HEK293T (cell line): Measurements from ENCODE around the gene ARHGEF10L.
A peak's percentile ranks its signal among the peaks of the same experiment; 100 is the strongest.

Source experiments
- CTCF ChIA-PET: fragments of 350-600 bp; formaldehyde crosslinking; extraction: SDS; loops from one replicate; lab custom pipeline; 2021; ENCODE audit warnings: antibody characterized with exemption, inconsistent platforms; lab: Yijun Ruan, JAX
- POLR2A ChIA-PET: fragments of 350-600 bp; formaldehyde crosslinking; extraction: SDS; loops from one replicate; lab custom pipeline; 2020; ENCODE audit warnings: antibody characterized with exemption, inconsistent platforms; lab: Yijun Ruan, JAX
- DNase-seq: peaks from one replicate; pipeline ENCODE4 v3.0.0; 2012; ENCODE audit warnings: mixed read lengths; ENCODE audit errors: extremely low spot score
- ARNT ChIP-seq: fragments of 450-650 bp; IDR thresholded peaks from 2 replicates; pipeline ENCODE4 v1.6.1; 2017; ENCODE audit warnings: mild to moderate bottlenecking
- BHLHE40 ChIP-seq: fragments of 450-650 bp; IDR thresholded peaks from 2 replicates; pipeline ENCODE4 v1.6.1; 2016; ENCODE audit warnings: mild to moderate bottlenecking, moderate library complexity, borderline replicate concordance
- CTBP1 ChIP-seq: fragments of 450-650 bp; IDR thresholded peaks from 2 replicates; pipeline ENCODE4 v1.6.1; 2016; ENCODE audit warnings: borderline replicate concordance
- ELF4 ChIP-seq: fragments of 450-650 bp; IDR thresholded peaks from 2 replicates; pipeline ENCODE4 v1.6.1; 2017; ENCODE audit warnings: antibody characterized with exemption
- FOXA1 ChIP-seq: fragments of 450-650 bp; IDR thresholded peaks from 2 replicates; pipeline ENCODE4 v1.6.1; 2016; ENCODE audit warnings: mild to moderate bottlenecking
- FOXK2 ChIP-seq: fragments of 450-650 bp; IDR thresholded peaks from 2 replicates; pipeline ENCODE4 v1.6.1; 2016; ENCODE audit warnings: mild to moderate bottlenecking
- FOXM1 ChIP-seq: fragments of 450-650 bp; IDR thresholded peaks from 2 replicates; pipeline ENCODE4 v1.6.1; 2017; ENCODE audit warnings: mild to moderate bottlenecking, borderline replicate concordance
- HDGF ChIP-seq: fragments of 450-650 bp; IDR thresholded peaks from 2 replicates; pipeline ENCODE4 v1.6.1; 2017; ENCODE audit warnings: antibody characterized with exemption, borderline replicate concordance
- L3MBTL2 ChIP-seq: fragments of 450-650 bp; conservative IDR thresholded peaks from 2 replicates; pipeline ENCODE4 v1.6.1; 2016; ENCODE audit warnings: mild to moderate bottlenecking
- LEF1 ChIP-seq: fragments of 450-650 bp; IDR thresholded peaks from 2 replicates; pipeline ENCODE4 v1.6.1; 2017; ENCODE audit warnings: mild to moderate bottlenecking, borderline replicate concordance
- NFRKB ChIP-seq: fragments of 450-650 bp; IDR thresholded peaks from 2 replicates; pipeline ENCODE4 v1.6.1; 2016; ENCODE audit warnings: mild to moderate bottlenecking, moderate library complexity
- SP1 ChIP-seq: fragments of 450-650 bp; IDR thresholded peaks from 2 replicates; pipeline ENCODE4 v1.6.1; 2017
- SUZ12 ChIP-seq: fragments of 450-650 bp; IDR thresholded peaks from 2 replicates; pipeline ENCODE4 v1.6.1; 2016; ENCODE audit warnings: mild to moderate bottlenecking
- TARDBP ChIP-seq: fragments of 450-650 bp; IDR thresholded peaks from 2 replicates; pipeline ENCODE4 v1.6.1; 2016
- ZNF384 ChIP-seq: fragments of 450-650 bp; IDR thresholded peaks from 2 replicates; pipeline ENCODE4 v1.6.1; 2016
- TF ChIP-seq, protein P1 (sequence below): fragments of 450-650 bp; IDR thresholded peaks from 2 replicates; pipeline ENCODE4 v1.6.1; 2016

ARHGEF10L gene

GRCh38 chr1:17629460-17629859, 90.0 kb downstream of the ARHGEF10L start:
- TF ChIP-seq FOXA1 (no peak), ELF4 (no peak), SUZ12 (no peak), FOXK2 (no peak), HDGF (no peak), NFRKB (no peak), ARNT (no peak), LEF1 (no peak), FOXM1 (no peak), ZNF384 (no peak), BHLHE40 (no peak), CTBP1 (no peak), SP1 (no peak), TARDBP (no peak), L3MBTL2 (no peak)
- TF ChIP-seq, protein P1, sequence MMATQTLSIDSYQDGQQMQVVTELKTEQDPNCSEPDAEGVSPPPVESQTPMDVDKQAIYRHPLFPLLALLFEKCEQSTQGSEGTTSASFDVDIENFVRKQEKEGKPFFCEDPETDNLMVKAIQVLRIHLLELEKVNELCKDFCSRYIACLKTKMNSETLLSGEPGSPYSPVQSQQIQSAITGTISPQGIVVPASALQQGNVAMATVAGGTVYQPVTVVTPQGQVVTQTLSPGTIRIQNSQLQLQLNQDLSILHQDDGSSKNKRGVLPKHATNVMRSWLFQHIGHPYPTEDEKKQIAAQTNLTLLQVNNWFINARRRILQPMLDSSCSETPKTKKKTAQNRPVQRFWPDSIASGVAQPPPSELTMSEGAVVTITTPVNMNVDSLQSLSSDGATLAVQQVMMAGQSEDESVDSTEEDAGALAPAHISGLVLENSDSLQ: no peak
- peak; percentile 51 for DNase-seq
- ChIA-PET POLR2A (no interaction called here), CTCF (interaction anchor here (1.0 kb wide), 1 partner anchor 17 kb away, joined by 4 read pairs; no protein-coding TSS in a partner anchor)

DNA sequence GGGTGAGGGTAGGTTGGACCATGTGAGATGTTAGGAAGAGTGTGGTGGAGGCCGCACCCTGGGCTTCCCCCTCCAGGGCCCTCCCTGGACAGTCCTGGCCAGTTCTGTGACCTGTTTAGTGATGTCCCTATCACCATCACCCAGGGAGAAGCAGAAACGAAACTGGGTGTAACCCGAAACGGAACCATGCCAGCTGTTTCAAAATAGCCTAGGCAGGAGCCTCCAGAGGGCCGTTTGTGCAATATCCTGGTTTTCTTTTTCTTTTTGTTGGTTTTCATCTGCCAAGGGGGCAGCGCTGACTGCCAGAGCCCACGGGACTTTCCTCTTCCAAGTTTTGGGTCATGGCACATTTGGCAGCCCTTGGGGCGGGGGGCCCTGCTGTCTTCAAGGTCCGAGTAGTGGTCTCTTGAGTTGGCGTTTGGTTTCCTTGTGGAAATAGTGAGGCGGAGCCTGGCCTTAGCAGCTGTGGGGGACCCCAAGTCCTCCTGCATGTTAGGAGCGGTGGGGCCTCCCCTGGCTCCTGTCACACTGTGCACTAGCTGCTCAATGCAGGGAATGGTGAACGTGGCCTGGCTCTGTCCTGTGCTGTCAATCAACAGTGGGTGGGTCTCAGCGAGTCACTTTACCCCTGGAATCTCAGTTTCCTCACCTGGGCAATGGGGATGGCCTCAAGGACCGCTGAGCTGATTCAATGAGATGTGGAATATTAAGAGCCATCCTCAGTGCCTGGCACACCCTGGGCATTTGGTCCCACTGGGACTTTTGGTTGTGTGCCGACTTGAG, 90.7 kb downstream of the ARHGEF10L start:
- no peak for TF ChIP-seq TARDBP
- TF ChIP-seq, protein P1: peak; percentile 54; the same call in 1 of the 2 replicates
- TF ChIP-seq HDGF: no peak
- TF ChIP-seq FOXA1: no peak
- no peak for TF ChIP-seq BHLHE40
- no peak for TF ChIP-seq L3MBTL2
- no peak for TF ChIP-seq FOXM1
- ChIA-PET CTCF (no interaction called here), POLR2A (no interaction called here)
- DNase-seq: no peak

DNA sequence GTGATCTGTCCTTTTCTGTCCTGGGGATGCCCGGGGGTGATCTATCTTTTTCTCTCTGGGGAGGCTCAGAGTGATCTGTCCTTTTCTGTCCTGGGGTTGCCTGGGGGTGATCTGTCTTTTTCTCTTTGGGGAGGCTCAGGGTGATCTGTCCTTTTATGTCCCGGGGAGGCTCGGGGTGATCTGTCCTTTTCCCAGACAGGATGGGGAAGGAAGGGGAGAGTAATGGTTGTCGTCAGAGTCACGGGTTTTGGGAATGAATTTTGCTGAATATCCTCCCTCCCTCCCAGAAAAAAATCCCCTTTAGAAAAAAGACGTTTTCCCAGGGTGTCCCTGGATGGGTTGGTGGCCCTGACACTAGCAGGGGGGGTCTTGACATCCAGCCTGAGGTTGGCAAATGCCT, 91.5 kb downstream of the ARHGEF10L start:
- ChIA-PET POLR2A (no interaction called here), CTCF (no interaction called here)
- TF ChIP-seq TARDBP (no peak), NFRKB (no peak), FOXM1 (no peak), CTBP1 (no peak), ELF4 (no peak), HDGF (no peak), LEF1 (no peak), FOXA1 (no peak), ZNF384 (no peak)
- TF ChIP-seq, protein P1: no peak
- DNase-seq: no peak

DNA sequence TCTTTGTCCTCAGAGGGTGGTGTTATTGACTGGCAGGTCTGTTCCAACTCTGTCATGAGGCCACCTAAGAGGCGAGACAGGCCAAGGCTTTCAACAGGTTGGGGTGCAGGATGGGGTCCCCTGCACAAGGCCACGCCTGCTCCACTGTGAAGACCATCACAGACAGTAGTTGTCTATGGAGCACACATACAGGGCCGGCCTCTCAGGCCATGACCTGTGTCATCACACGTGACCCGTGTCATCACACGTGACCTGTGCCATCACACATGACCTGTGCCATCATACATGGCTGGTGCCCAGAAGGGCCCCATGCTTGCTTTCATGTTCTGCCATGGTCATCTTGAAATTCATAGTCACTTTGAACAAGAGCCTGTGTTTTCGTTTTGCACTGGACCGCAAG, 91.9 kb downstream of the ARHGEF10L start:
- POLR2A ChIA-PET: no interaction called here
- DNase-seq: no peak
- CTCF ChIA-PET: no interaction called here
- no peak for TF ChIP-seq L3MBTL2
- TF ChIP-seq ARNT: no peak
- no peak for TF ChIP-seq ZNF384
- TF ChIP-seq BHLHE40: no peak
- TF ChIP-seq HDGF: no peak
- no peak for TF ChIP-seq SP1
- no peak for TF ChIP-seq NFRKB
- no peak for TF ChIP-seq FOXK2
- TF ChIP-seq, protein P1: no peak
- no peak for TF ChIP-seq FOXM1
- no peak for TF ChIP-seq FOXA1
- TF ChIP-seq SUZ12: no peak
- no peak for TF ChIP-seq CTBP1
- TF ChIP-seq LEF1: no peak
- no peak for TF ChIP-seq ELF4
- TF ChIP-seq TARDBP: no peak

GRCh38 chr1:17632106-17632505, 92.6 kb downstream of the ARHGEF10L start:
- DNase-seq: no peak
- TF ChIP-seq, protein P1: no peak
- no peak for TF ChIP-seq L3MBTL2
- TF ChIP-seq TARDBP: no peak
- no peak for TF ChIP-seq NFRKB
- TF ChIP-seq FOXM1: no peak
- no peak for TF ChIP-seq CTBP1
- CTCF ChIA-PET: no interaction called here
- POLR2A ChIA-PET: no interaction called here
